HG03196 (cell line): ENCODE data around the gene RNF4.
A peak's percentile ranks its signal among the peaks of the same experiment; 100 is the strongest.
"Not testable (repeated sequence)": the region's sequence is repeated elsewhere in the genome, so short reads cannot be mapped to it uniquely, and the experiment has no call there.

ENCODE experiments used
- ATAC-seq: cut with Tn5 transposase; IDR thresholded peaks from one replicate; pipeline ENCODE4 v1.9.1; 2021; ENCODE audit not compliant: unreplicated experiment

The RNF4 gene

GRCh38 chr4:2457481-2458295, 11.2 kb upstream of the RNF4 start:
- ATAC-seq, result no peak

GRCh38 chr4:2458546-2459491, 10.1 kb upstream of the RNF4 start:
- no peak for ATAC-seq

- no peak for ATAC-seq
Observed at GRCh38 chr4:2459589-2460349, 9.1 kb upstream of the RNF4 start.

- ATAC-seq, result no peak
Observed at GRCh38 chr4:2461246-2461960, 7.5 kb upstream of the RNF4 start.

GRCh38 chr4:2462218-2462991, 6.5 kb upstream of the RNF4 start:
- ATAC-seq, result peak; percentile 66

GRCh38 chr4:2462992-2463762, 5.7 kb upstream of the RNF4 start:
- ATAC-seq, result no peak

GRCh38 chr4:2465032-2465431, 3.9 kb upstream of the RNF4 start:
- ATAC-seq, result no peak

- ATAC-seq, result not testable (repeated sequence)
Observed at GRCh38 chr4:2465544-2465943, 3.4 kb upstream of the RNF4 start.

GRCh38 chr4:2469192-2469984, 482 bp downstream of the RNF4 start:
- peak; percentile 54 for ATAC-seq

- ATAC-seq, result no peak
Observed at GRCh38 chr4:2470791-2471190, 1.9 kb downstream of the RNF4 start.

GRCh38 chr4:2472187-2472586, 3.3 kb downstream of the RNF4 start:
- no peak for ATAC-seq

GRCh38 chr4:2478229-2478628, 9.3 kb downstream of the RNF4 start:
- no peak for ATAC-seq

- ATAC-seq, result no peak
Observed at GRCh38 chr4:2480649-2481048, 11.7 kb downstream of the RNF4 start.

- no peak for ATAC-seq
Observed at GRCh38 chr4:2482192-2482591, 13.3 kb downstream of the RNF4 start.

GRCh38 chr4:2482693-2483092, 13.8 kb downstream of the RNF4 start:
- ATAC-seq, result no peak

GRCh38 chr4:2483237-2483636, 14.3 kb downstream of the RNF4 start:
- ATAC-seq, result no peak

GRCh38 chr4:2484185-2484584, 15.3 kb downstream of the RNF4 start:
- no peak for ATAC-seq

GRCh38 chr4:2484993-2485392, 16.1 kb downstream of the RNF4 start:
- peak; percentile 59 for ATAC-seq
